K562 (cell line): ENCODE data around the gene VGLL3. TPM values are rescaled to one million over a fixed set of nuclear protein-coding genes. Genes with fewer than 3 reads are reported as not detected.

ENCODE experiments used
- ATAC-seq: fragments of 200-7000 bp; cut with Tn5 transposase; 3 replicates; pipeline ENCODE4 v1.9.1; 2020; ENCODE audit warnings: moderate library complexity
- BruUV-seq: library from RNA; stranded (reverse); fragments of 400-500 nt; replicated peaks from 2 replicates; lab custom pipeline; 2021; lab: Mats Ljungman, UMichigan
- CTCF ChIA-PET: fragments of 300-600 bp; formaldehyde crosslinking; extraction: SDS; loops from one replicate; lab custom pipeline; 2021; ENCODE audit warnings: low intra/inter-chr PET ratio; lab: Yijun Ruan, JAX
- POLR2A ChIA-PET: fragments of 300-600, 350-650 bp; sonication (Branson Sonifier 250); formaldehyde crosslinking; extraction: SDS; loops from one replicate; lab custom pipeline; 2021; ENCODE audit warnings: antibody characterized with exemption, inconsistent platforms; lab: Yijun Ruan, JAX
- DNase-seq, 4 experiments: peaks; one replicate each; pipeline versions ENCODE4 v3.0.0 to v3.0.0-alpha.2; 2011 to 2018; ENCODE audit warnings: low spot score in 3 of 4, mixed read lengths in 3 of 4; ENCODE audit errors: extremely low read depth in 1 of 4
- FAIRE-seq: peaks from 2 replicates; lab custom pipeline; 2011; peaks lifted over from hg19 to GRCh38; lab: Jason Lieb, UNC
- H2AFZ ChIP-seq: 2 replicates; pipeline ENCODE4 v1.6.0; 2011; ENCODE audit warnings: low read depth, low read length, control low read depth, inconsistent platforms
- H3K27ac ChIP-seq: fragments of 200-600 bp; 3 replicates; pipeline ENCODE4 v1.8.0; 2011; ENCODE audit warnings: low read depth, mild to moderate bottlenecking, control low read depth, inconsistent platforms, low read length, moderate library complexity, mixed read lengths; ENCODE audit errors: extremely low read depth
- H3K27me3 ChIP-seq, 2 experiments: fragments of 300-600 bp in 1 of 2; 2 replicates in 1 of 2; 3 replicates in 1 of 2; pipeline versions ENCODE4 v1.6.0 to v1.8.0; 2011; ENCODE audit warnings: inconsistent platforms in 2 of 2, low read length in 2 of 2, mild to moderate bottlenecking in 1 of 2, mixed read lengths in 1 of 2, moderate library complexity in 1 of 2; ENCODE audit not compliant: control insufficient read depth in 2 of 2, insufficient read depth in 2 of 2
- H3K36me3 ChIP-seq: fragments of 300-600 bp; 3 replicates; pipeline ENCODE4 v1.8.0; 2011; ENCODE audit warnings: mild to moderate bottlenecking, low read length, inconsistent platforms; ENCODE audit not compliant: control insufficient read depth, insufficient read depth
- H3K4me1 ChIP-seq, 2 experiments: fragments of 200-600 bp in 1 of 2; replicated peaks in 1 of 2; 2 replicates in 1 of 2; 3 replicates in 1 of 2; pipeline versions ENCODE4 v1.5.1 to v1.8.0; 2011; ENCODE audit warnings: inconsistent platforms in 2 of 2, low read length in 2 of 2, mild to moderate bottlenecking in 1 of 2, mixed read lengths in 1 of 2, moderate library complexity in 1 of 2; ENCODE audit not compliant: control insufficient read depth in 2 of 2, insufficient read depth in 2 of 2
- H3K4me2 ChIP-seq: 2 replicates; pipeline ENCODE4 v1.6.1; 2011; ENCODE audit warnings: low read length, control low read depth, inconsistent platforms, mixed read lengths; ENCODE audit not compliant: insufficient read depth
- H3K4me3 ChIP-seq: fragments of 200-600 bp; sonication (generic), shearing (Covaris generic); 2 replicates; pipeline ENCODE4 v1.5.1; 2016; ENCODE audit warnings: control low read depth, inconsistent platforms
- H3K79me2 ChIP-seq: fragments of 200-600 bp; 3 replicates; pipeline ENCODE4 v1.8.0; 2011; ENCODE audit warnings: low read length, inconsistent platforms; ENCODE audit not compliant: control insufficient read depth, insufficient read depth
- H3K9ac ChIP-seq, 2 experiments: 2 replicates each; pipeline versions ENCODE4 v1.6.0 to v1.6.1; 2011; ENCODE audit warnings: low read depth in 2 of 2, low read length in 2 of 2, control low read depth in 1 of 2, inconsistent platforms in 1 of 2, mild to moderate bottlenecking in 1 of 2, mixed read lengths in 1 of 2; ENCODE audit not compliant: insufficient read depth in 1 of 2
- H3K9me1 ChIP-seq: one replicate; pipeline ENCODE4 v1.6.0; 2011; ENCODE audit warnings: inconsistent platforms, mild to moderate bottlenecking, low read length, moderate library complexity; ENCODE audit not compliant: control insufficient read depth, insufficient read depth
- H3K9me3 ChIP-seq: replicated peaks from 2 replicates; pipeline ENCODE4 v1.5.1; 2011; ENCODE audit warnings: low read depth, low read length, inconsistent platforms; ENCODE audit not compliant: control insufficient read depth, insufficient read depth
- H4K20me1 ChIP-seq: replicated peaks from 2 replicates; pipeline ENCODE4 v1.6.1; 2011; ENCODE audit warnings: low read length, inconsistent platforms, mixed read lengths; ENCODE audit not compliant: control insufficient read depth, insufficient read depth
- BRF2 ChIP-seq: IDR thresholded peaks from 3 replicates; pipeline ENCODE4 v1.6.1; 2011; ENCODE audit warnings: borderline replicate concordance, mild to moderate bottlenecking; ENCODE audit not compliant: insufficient read length, insufficient read depth
- CHD1 ChIP-seq: fragments of 200-600 bp; sonication (generic); IDR thresholded peaks from one replicate; pipeline ENCODE4 v1.6.1; 2012; ENCODE audit warnings: mild to moderate bottlenecking, moderate library complexity, low read length, inconsistent platforms
- FOXA1 ChIP-seq: fragments of 450-650 bp; IDR thresholded peaks from 2 replicates; pipeline ENCODE4 v1.6.1; 2016; ENCODE audit warnings: mild to moderate bottlenecking, borderline replicate concordance
- HDAC6 ChIP-seq: IDR thresholded peaks from 2 replicates; pipeline ENCODE4 v1.6.1; 2012; ENCODE audit warnings: low read depth, mild to moderate bottlenecking, control low read depth, inconsistent platforms, low read length, moderate library complexity
- HOXB6 ChIP-seq: fragments of 250-450 bp; sonication (Bioruptor Pico); IDR thresholded peaks from 2 replicates; pipeline ENCODE4 v1.5.1; 2022; ENCODE audit warnings: mild to moderate bottlenecking, borderline replicate concordance
- L3MBTL2 ChIP-seq: fragments of 450-650 bp; IDR thresholded peaks from 2 replicates; pipeline ENCODE4 v1.6.1; 2016; ENCODE audit warnings: mild to moderate bottlenecking, moderate library complexity
- MTA3 ChIP-seq: fragments of 450-650 bp; formaldehyde crosslinking; IDR thresholded peaks from 2 replicates; pipeline ENCODE4 v1.6.1; 2017; ENCODE audit warnings: mild to moderate bottlenecking, borderline replicate concordance
- NFIC ChIP-seq: fragments of 450-650 bp; IDR thresholded peaks from 2 replicates; pipeline ENCODE4 v1.6.1; 2017; ENCODE audit warnings: mild to moderate bottlenecking, inconsistent platforms
- POLR2G ChIP-seq: fragments of 200-400 bp; formaldehyde crosslinking; IDR thresholded peaks from 2 replicates; pipeline ENCODE4 v1.6.1; 2017; ENCODE audit warnings: low read depth, mild to moderate bottlenecking, antibody characterized with exemption, low read length, moderate library complexity
- RNF2 ChIP-seq: sonication (generic); IDR thresholded peaks from 2 replicates; pipeline ENCODE4 v1.6.1; 2016
- SMAD3 ChIP-seq: fragments of 450-650 bp; formaldehyde crosslinking; conservative IDR thresholded peaks from 2 replicates; pipeline ENCODE4 v1.4.0; 2020; ENCODE audit warnings: mild to moderate bottlenecking
- TBL1XR1 ChIP-seq, 2 experiments: IDR thresholded peaks; 2 replicates each; pipeline ENCODE4 v1.6.1; 2012; ENCODE audit warnings: improper control_type of control experiment in 2 of 2, low read length in 2 of 2, mild to moderate bottlenecking in 1 of 2
- TCF7L2 ChIP-seq: fragments of 150-350 bp; IDR thresholded peaks from 2 replicates; pipeline ENCODE4 v1.6.1; 2016; ENCODE audit warnings: low read depth, mild to moderate bottlenecking, low read length, moderate library complexity
- WGBS: fragments of 100-300 bp; shearing (Covaris generic); methylation state at CpG from one replicate; pipeline ENCODE4 v1.1.6; 2016; ENCODE audit warnings: low coverage, mixed read lengths; ENCODE audit not compliant: insufficient coverage; ENCODE audit errors: missing lambda C conversion rate; 5-methylcytosine and 5-hydroxymethylcytosine counted together
- in situ Hi-C: fragments of 300-500 bp; cut with MboI; formaldehyde crosslinking; loops from 4 replicates; pipeline ENCODE4 v1.15.0; 2018; ENCODE audit warnings: inconsistent platforms, mixed read lengths
- intact Hi-C: fragments of 100-400 bp; cut with micrococcal nuclease; formaldehyde crosslinking; loops from 2 replicates; pipeline ENCODE4 v1.14.2; 2022
- polyA plus RNA-seq, 8 experiments: library from polyadenylated mRNA; depleted of rRNA in 4 of 8; stranded (reverse) in 5 of 8; unstranded in 3 of 8; fragments of >200 nt; fragmentation: Nextera tagmentation in 2 of 8; fragmentation: Illumina TruSeq in 1 of 8; extraction: Ambion mirVana in 2 of 8; extraction: Trizol in 1 of 8; gene quantifications; 2 replicates each; pipeline versions ENCODE4 v1.2.1 to v1.2.3, GENCODE V29; 2011 to 2014; ENCODE audit warnings: inconsistent platforms in 1 of 8, missing spikeins in 1 of 8
- total RNA-seq, 7 experiments: library from RNA; depleted of rRNA in 6 of 7; stranded (reverse); fragments of >200 nt in 6 of 7; fragmentation: Illumina TruSeq in 2 of 7; extraction: Trizol in 2 of 7; gene quantifications; 2 replicates each; pipeline versions ENCODE4 v1.2.1 to v1.2.3, GENCODE V29; 2011 to 2021; ENCODE audit warnings: low replicate concordance in 1 of 7
- TF ChIP-seq, protein P1 (sequence below): fragments of 250-450 bp; sonication (Bioruptor Pico); IDR thresholded peaks from 2 replicates; pipeline ENCODE4 v1.5.1; 2021; ENCODE audit warnings: mild to moderate bottlenecking
- TF ChIP-seq, protein P2 (sequence below): sonication (generic); formaldehyde crosslinking; IDR thresholded peaks from 2 replicates; pipeline ENCODE4 v1.9.0; 2022; ENCODE audit warnings: mild to moderate bottlenecking, missing genetic modification reagents
- TF ChIP-seq, protein P3 (sequence below): fragments of 450-650 bp; formaldehyde crosslinking; IDR thresholded peaks from 2 replicates; pipeline ENCODE4 v1.4.0; 2020; ENCODE audit warnings: mild to moderate bottlenecking, moderate library complexity
- TF ChIP-seq, protein P4 (sequence below): fragments of 250-450 bp; sonication (Bioruptor Pico); IDR thresholded peaks from 2 replicates; pipeline ENCODE4 v1.5.0; 2021

The VGLL3 gene
- total and polyA plus RNA-seq, 9 of the 15 experiments (the other 6 are each of a cell fraction or from before 2014, with no cell fraction given), result under 0.01 to 0.09 (median 0.04) TPM; not detected in 6

- ATAC-seq (no peak), FAIRE-seq (no peak), DNase-seq (no peak)
- Histone ChIP-seq H3K27ac (no peak overlapping the region), H3K27me3 (no peaks in the 10 kb centered on the region), H3K4me1 (no peaks in the 10 kb centered on the region), H3K36me3 (no peaks in the 10 kb centered on the region), H3K4me3 (no peak overlapping the region), H4K20me1 (no peaks in the 10 kb centered on the region), H3K9me1 (no peaks in the 10 kb centered on the region), H3K9me3 (no peaks in the 10 kb centered on the region), H3K79me2 (no peaks in the 10 kb centered on the region), H3K9ac (no peak overlapping the region), H2AFZ (no peak overlapping the region), H3K4me2 (no peak overlapping the region)
- in situ Hi-C loops, result no loop called here
- WGBS, result 0% methylated on average over 1 of the region's 1 CpG
- CTCF ChIA-PET, result no interaction called here
- POLR2A ChIA-PET, result no interaction called here
- BruUV-seq, result no TSS peak
- intact Hi-C loops, result no loop called here
- TF ChIP-seq HDAC6 (no peak), FOXA1 (no peak), SMAD3 (CRISPR knock-in tag) (no peak), NFIC (no peak), BRF2 (no peak), RNF2 (no peak), CHD1 (no peak), TBL1XR1 (IDR thresholded peaks at IDR 0.05; ENCODE audit: low read length in 2 of 2) (no peak), MTA3 (no peak), L3MBTL2 (no peak), POLR2G (no peak), HOXB6 (CRISPR knock-in tag) (no peak), TCF7L2 (no peak)
- TF ChIP-seq, protein P1, sequence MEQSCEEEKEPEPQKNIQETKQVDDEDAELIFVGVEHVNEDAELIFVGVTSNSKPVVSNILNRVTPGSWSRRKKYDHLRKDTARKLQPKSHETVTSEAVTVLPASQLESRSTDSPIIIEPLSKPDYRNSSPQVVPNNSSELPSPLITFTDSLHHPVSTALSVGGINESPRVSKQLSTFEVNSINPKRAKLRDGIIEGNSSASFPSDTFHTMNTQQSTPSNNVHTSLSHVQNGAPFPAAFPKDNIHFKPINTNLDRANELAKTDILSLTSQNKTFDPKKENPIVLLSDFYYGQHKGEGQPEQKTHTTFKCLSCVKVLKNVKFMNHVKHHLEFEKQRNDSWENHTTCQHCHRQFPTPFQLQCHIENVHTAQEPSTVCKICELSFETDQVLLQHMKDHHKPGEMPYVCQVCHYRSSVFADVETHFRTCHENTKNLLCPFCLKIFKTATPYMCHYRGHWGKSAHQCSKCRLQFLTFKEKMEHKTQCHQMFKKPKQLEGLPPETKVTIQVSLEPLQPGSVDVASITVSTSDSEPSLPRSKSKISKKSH (CRISPR knock-in tag), result no peak
- TF ChIP-seq, protein P2, sequence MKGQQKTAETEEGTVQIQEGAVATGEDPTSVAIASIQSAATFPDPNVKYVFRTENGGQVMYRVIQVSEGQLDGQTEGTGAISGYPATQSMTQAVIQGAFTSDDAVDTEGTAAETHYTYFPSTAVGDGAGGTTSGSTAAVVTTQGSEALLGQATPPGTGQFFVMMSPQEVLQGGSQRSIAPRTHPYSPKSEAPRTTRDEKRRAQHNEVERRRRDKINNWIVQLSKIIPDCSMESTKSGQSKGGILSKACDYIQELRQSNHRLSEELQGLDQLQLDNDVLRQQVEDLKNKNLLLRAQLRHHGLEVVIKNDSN (CRISPR knock-in tag), result no peak
- TF ChIP-seq, protein P3, sequence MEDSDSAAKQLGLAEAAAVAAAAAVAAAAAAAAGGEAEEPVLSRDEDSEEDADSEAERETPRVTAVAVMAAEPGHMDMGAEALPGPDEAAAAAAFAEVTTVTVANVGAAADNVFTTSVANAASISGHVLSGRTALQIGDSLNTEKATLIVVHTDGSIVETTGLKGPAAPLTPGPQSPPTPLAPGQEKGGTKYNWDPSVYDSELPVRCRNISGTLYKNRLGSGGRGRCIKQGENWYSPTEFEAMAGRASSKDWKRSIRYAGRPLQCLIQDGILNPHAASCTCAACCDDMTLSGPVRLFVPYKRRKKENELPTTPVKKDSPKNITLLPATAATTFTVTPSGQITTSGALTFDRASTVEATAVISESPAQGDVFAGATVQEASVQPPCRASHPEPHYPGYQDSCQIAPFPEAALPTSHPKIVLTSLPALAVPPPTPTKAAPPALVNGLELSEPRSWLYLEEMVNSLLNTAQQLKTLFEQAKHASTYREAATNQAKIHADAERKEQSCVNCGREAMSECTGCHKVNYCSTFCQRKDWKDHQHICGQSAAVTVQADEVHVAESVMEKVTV (CRISPR knock-in tag), result no peak
- TF ChIP-seq, protein P4, sequence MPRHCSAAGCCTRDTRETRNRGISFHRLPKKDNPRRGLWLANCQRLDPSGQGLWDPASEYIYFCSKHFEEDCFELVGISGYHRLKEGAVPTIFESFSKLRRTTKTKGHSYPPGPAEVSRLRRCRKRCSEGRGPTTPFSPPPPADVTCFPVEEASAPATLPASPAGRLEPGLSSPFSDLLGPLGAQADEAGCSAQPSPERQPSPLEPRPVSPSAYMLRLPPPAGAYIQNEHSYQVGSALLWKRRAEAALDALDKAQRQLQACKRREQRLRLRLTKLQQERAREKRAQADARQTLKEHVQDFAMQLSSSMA (CRISPR knock-in tag), result no peak
Measured at GRCh38 chr3:86954226-86954625, 36.7 kb downstream of the VGLL3 start.
